ENCODE results near the gene ELFN2. TPM values are rescaled to one million over a fixed set of nuclear protein-coding genes. Genes with fewer than 3 reads are reported as not detected.

The ELFN2 gene
- total RNA-seq, 4 donors from 2014 or later, result under 0.01 to 0.19 (median 0.16) TPM; not detected in 1

- Histone ChIP-seq H3K27me3 (peaks cover 99% of the 10 kb centered on the region), H3K4me1 (peaks cover 0 to 33% (median 6%) of the 10 kb centered on the region in 3 donors), H3K27ac (no peak overlapping the region), H3K4me3 (no peak overlapping the region), H3K36me3 (no peaks in the 10 kb centered on the region), H3K9me3 (no peaks in the 10 kb centered on the region)
- 80 to 91% methylated on average over 1 to 6 of the region's 8 CpGs for WGBS, 2 donors (ENCODE audit: low coverage in 1 of 2)
- no peak for TF ChIP-seq POLR2A (IDR thresholded peaks at IDR 0.05)
- no peak for TF ChIP-seq EP300 (IDR thresholded peaks at IDR 0.05)
- TF ChIP-seq POLR2AphosphoS5 (IDR thresholded peaks at IDR 0.05), result no peak
- TF ChIP-seq CTCF (IDR thresholded peaks at IDR 0.05), result no peak
- ATAC-seq, result no peak
Observed at GRCh38 chr22:37423283-37423682, 4.0 kb downstream of the ELFN2 start.

- Histone ChIP-seq H3K4me1 (peaks cover 0 to 16% (median 3%) of the 10 kb centered on the region in 3 donors), H3K36me3 (no peaks in the 10 kb centered on the region), H3K27ac (no peak overlapping the region), H3K9me3 (no peaks in the 10 kb centered on the region), H3K4me3 (no peak overlapping the region), H3K27me3 (peaks cover 99% of the 10 kb centered on the region)
- TF ChIP-seq EP300 (IDR thresholded peaks at IDR 0.05), result no peak
- TF ChIP-seq CTCF (IDR thresholded peaks at IDR 0.05), result no peak
- no peak for TF ChIP-seq POLR2AphosphoS5 (IDR thresholded peaks at IDR 0.05)
- TF ChIP-seq POLR2A (IDR thresholded peaks at IDR 0.05), result no peak
- no peak for ATAC-seq
- WGBS, 2 donors (ENCODE audit: low coverage in 1 of 2), result 76% methylated on average over 5 of the region's 9 CpGs; no CpG with 5 or more reads in 1 of the 2 donors
Observed at GRCh38 chr22:37421468-37421877, 5.8 kb downstream of the ELFN2 start.

- WGBS, 2 donors (ENCODE audit: low coverage in 1 of 2), result 23 to 26% methylated on average over 7 to 11 of the region's 18 CpGs
- peak; percentile 24 for ATAC-seq
Observed at GRCh38 chr22:37420686-37421467, 6.4 kb downstream of the ELFN2 start.

GRCh38 chr22:37419969-37420685 is 7.2 kb downstream of the ELFN2 start:
- peaks cover 0 to 16% (median 3%) of the 10 kb centered on the region in 3 donors for H3K4me1 ChIP-seq
- no peak for ATAC-seq
- H3K36me3 ChIP-seq, result no peaks in the 10 kb centered on the region
- no peaks in the 10 kb centered on the region for H3K9me3 ChIP-seq
- H3K27me3 ChIP-seq, result peaks cover 99% of the 10 kb centered on the region
- H3K4me3 ChIP-seq, result peak overlapping the region in 1 of 2 donors; percentile 35
- H3K27ac ChIP-seq, result no peak overlapping the region
- TF ChIP-seq POLR2A (IDR thresholded peaks at IDR 0.05) (no peak), CTCF (IDR thresholded peaks at IDR 0.05) (no peak)
- WGBS, 2 donors (ENCODE audit: low coverage in 1 of 2), result no CpG with 5 or more reads among the region's 70 CpGs

More at GRCh38 chr22:37420686-37421467, 6.4 kb downstream of the ELFN2 start:
- Histone ChIP-seq H3K4me3 (peak overlapping the region in 1 of 2 donors; percentile 35), H3K36me3 (no peaks in the 10 kb centered on the region), H3K4me1 (peaks cover 0 to 16% (median 3%) of the 10 kb centered on the region in 3 donors), H3K27me3 (peaks cover 99% of the 10 kb centered on the region), H3K27ac (no peak overlapping the region), H3K9me3 (no peaks in the 10 kb centered on the region)
- TF ChIP-seq CTCF (IDR thresholded peaks at IDR 0.05) (no peak), POLR2A (IDR thresholded peaks at IDR 0.05) (no peak)
